SIG-M5 treated with dmso at 0.1 percent for 504 hours (cell line): ENCODE measurements around the gene AKT1.

Experiments
- DNase-seq: peaks from one replicate; lab custom pipeline; 2025; ENCODE audit not compliant: unreplicated experiment; lab: John Stamatoyannopoulos, UW

Gene AKT1

DNA sequence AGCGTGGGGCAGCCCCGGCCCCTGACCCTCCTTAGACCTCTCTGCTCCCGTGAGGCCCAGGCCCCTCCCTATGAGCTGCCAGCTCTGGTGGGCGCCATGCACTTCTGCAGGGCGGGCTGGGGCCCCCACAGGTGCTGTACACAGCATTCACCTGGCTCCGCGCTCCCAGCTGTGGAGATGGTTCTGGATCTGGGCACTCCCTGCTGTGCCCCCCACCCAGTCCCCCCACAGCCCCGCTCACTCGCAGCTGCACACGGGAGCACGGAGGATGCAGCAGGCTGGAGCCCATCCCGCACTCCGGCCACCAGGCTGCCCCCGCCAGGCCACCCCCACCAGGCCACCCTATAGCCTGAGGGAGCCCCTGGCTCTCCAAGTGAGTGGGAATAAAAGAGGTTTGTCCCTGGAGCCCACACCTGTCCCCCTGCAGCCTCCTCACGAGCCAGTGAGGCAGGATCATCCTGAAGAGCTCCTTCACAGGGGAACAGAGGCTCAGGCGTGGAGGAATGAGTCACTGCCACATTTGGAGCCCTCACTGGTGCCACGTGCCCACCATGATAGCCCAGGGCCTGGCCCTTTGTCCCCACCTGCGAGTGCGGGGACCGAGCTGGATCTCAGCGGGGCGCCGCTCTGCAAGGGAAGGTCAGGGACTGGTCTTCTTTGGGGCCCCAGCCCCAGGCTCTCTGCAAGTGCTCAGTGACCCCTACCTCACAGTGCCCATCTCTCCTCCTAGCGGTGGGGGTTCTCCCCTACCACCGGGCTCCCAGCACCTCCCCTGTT, 69.6 kb downstream of the AKT1 start:
- DNase-seq: no peak

DNA sequence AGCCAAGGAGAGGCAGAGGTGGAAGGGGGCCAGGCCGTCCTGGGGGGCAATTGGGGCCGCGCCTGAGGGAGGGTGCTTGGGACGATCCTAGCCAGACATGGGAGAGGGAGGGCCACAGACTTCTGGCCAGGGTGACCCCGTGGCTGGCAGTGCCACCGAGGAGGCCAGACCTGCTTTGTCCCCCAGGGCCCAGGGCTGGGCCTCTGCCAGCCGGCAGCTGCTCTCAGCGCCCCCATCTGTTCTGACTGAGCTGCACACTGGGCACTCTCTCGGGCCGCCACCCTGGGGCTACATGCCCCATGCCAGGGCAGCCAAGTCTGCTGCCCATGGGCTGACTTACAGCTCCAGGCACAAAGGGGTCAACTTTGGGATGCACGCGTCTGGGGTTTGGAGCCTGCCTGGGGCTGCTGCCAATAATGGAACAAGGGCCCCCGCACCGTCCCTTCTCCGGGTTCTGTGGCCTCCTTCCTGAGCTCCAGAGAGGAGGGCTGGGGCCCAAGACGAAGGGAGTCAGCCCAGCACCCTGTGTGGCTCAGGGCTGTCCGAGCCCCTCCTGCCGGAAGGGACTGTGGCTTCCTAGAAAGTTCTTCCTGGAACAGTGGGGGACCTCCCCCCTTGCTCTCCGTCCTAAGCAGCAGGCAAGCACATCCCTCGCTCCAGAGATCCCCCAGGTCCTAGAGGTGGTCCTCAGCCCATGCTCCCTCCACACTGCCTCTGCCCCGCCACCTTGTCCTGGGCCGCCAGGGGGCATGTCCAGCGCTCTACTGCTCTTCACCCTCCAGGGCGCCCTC, 70.4 kb downstream of the AKT1 start:
- DNase-seq: no peak

DNA sequence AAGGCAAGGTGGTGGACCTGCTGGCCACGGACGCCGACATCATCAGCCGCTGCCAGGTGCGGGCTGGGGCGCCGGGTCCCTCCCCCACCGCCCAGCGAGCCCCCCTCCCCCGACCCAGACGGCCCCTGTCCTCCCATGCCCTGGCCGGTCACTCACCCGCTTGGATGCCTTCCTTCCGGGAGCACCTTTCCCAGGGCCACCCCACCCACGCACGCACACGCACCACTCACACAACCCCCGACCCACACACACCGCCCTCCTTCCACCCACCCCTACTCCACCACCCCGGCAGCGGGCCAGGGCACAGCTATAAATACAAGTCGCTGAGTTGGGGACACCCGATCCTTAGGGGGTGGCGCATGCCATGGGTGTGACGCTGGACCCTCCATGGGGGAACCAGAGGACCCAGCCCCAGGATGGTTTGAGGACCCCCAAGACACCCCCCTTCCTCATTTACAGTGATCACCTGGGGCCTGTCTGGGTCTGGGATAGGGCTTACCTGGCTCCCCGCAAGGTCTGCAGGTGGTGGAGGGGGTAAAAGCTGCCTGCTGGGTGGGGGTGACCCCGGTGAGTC, 71.1 kb downstream of the AKT1 start:
- no peak for DNase-seq

DNA sequence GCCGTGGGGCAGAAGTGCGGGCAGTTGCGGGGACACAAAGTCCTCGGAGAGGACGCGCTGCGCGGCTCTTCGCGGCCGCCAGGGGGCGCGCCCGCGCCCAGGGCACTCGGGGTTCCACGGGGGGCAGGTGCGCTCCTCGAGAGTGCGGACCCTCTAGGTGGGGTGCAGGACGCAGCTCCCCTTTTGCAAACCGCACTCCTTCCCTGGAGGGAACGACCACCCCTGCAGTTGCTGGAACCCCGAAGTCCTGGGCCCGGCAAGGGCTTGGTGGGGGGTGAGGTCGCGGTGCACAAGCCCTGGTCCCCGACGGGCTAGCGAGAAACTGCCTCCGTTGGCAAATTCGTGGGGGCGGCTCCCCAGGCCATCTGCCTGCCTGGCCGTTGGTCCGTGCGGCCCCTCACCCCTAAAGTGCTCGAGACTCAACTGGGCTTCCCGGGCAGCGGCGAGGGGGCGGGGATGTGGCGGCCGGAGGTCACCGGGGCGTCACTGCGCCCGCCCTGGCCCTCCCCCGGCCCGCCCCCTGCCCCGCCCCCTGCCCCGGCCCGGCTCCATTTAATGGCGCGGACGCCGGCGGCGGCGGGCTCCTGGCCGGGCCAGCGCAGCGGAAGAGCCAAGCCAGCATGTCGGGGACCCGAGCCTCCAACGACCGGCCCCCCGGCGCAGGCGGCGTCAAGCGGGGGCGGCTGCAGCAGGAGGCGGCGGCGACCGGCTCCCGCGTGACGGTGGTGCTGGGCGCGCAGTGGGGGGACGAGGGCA, 71.7 kb downstream of the AKT1 start, which contains the start of gene ADSS1:
TSS of gene ADSS1 (plus strand) at position 579 of the 756 bp plus-strand sequence. CDS start at position 621, 42 bp downstream.
- DNase-seq: peak; percentile 27

DNA sequence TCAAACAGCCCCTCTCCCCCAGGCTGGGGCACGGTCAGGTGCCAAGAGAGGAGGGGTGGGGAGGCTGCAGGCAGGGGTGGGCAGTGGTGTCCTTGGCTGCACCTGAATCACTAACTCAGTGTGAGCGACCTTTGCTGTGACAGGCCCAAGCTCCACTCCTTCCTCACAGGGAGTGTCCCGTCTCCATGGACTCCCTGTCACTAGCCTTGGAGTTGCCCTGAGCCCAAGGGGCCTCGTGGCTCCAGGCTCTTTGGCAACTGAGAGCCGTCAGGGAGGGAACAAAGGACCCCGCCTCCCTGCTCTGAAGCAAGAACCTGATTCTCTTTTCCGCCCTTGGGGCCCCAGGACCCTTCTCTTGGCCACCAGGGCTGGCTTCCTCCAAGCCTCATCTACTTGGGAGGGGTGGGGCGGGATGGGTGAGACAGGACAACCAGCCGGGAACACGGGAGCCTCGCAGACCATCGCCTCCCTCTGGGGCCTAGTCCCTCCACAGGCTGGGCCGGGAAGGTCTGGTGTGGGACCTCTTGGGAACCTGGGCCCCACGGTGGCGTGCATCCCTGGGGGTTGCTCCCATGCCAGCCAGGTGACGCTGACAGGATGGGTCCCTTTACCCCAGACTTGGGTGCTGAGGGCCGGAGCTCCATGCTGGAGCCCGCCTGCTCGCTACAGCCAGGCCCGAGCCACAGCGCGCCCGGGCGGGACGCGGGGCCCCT, 72.5 kb downstream of the AKT1 start:
- DNase-seq: peak; percentile 64

DNA sequence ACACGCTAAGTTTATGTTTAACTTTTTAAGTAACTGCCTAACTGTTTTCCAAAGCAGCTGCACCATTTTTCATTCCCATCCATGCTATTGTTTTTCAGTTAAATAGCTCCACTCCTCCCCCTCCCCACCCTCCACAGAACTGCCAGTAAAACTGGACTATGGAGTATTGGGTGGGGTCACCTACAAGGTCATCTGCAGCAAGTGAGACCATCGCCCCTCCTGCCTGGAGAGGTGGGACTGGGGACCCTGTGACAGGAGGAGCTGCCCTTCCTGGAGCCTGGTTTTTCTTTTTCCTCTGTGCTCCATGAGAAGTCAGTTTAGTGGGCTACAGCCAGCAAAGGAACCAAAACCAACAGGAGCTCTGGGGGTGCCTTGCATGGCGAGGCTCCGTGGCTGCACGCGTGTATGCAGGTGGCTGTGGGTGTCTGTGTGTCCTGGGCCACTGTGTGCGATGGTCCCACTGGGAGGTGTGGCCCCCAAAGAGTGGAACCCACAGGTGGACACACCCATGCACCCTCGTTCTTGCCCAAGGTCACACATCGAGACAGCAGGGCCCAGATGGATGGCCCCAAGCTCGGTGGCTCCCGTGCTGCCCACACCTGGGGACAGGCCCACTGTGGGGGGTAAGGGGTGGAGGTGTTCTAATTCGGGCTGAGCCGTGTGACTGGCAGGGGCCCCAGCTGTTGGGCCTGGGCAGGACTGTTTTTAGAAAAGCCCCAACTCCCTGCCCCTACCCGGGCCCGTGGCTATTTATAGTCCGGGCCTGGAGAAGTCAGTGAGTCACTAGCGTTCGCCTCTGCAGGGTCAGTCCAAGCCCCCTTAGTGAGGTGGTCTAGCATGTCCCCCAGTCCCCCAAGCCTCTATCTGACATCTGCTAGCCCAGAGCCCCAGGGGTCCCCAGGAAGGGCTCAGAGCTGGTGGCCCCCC, 73.8 kb downstream of the AKT1 start:
- no peak for DNase-seq
